Fibroblast of the aortic adventitia (primary cell): Measurements from ENCODE around the gene CCDC97. TPM values are rescaled to one million over a fixed set of nuclear protein-coding genes. Genes with fewer than 3 reads are reported as not detected.
A peak's percentile ranks its signal among the peaks of the same experiment; 100 is the strongest.

Experiments used
- DNase-seq: peaks from one replicate; pipeline ENCODE4 v3.0.0-alpha.2; 2010; ENCODE audit warnings: low read depth
- H3K4me3 ChIP-seq: 2 replicates; pipeline ENCODE4 v1.5.1; 2011; ENCODE audit warnings: low read depth, mild to moderate bottlenecking, control low read depth, low read length, moderate library complexity
- total RNA-seq: library from RNA; depleted of rRNA; stranded (reverse); fragments of >200 nt; gene quantifications from 2 replicates; pipeline ENCODE4 v1.2.3, GENCODE V29; 2012; ENCODE audit warnings: low replicate concordance
- TF ChIP-seq, protein P1 (sequence below): IDR thresholded peaks from 2 replicates; pipeline ENCODE4 v1.5.1; 2011; ENCODE audit warnings: mild to moderate bottlenecking, low read length, control low read depth, inconsistent platforms; ENCODE audit not compliant: insufficient read depth

The CCDC97 gene
- 7.9 and 11.4 TPM in 2 replicates for total RNA-seq

DNA sequence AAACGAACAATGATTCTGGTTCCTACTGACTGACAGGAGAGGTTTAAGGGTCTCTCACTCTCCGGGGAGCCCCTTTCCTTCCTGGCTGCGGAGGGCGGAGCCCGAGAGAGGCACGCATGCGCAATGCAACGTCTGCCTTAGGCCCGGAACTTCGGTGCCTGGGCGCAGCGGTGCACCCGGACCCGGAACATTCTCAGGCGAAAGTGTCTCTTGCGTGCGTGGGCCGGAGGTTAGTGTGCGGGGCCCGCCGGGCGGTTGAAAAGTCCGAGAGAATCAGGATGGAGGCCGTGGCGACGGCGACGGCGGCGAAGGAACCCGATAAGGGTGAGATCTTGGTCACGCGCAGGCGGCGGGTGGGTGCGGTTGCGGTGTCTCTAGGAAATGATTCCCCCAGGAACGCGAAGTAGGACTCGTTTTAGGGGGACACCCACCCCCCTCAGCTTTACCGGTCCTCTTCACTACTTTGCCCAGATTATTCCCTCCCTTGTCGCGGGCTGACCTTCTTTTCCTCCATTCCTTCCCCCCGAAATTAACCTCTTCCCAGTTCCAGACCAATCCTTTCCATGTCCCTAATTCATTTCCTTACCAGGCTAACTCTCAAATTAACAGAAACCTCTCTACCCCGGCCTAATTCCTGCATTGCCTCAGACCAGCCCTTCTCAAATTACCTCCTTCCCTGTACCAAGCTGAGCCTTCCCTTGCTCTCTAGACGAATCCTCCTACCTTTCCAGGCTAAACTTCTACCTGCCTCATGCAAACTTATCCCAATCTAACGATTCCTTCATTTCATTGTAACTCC, at the start of gene CCDC97:
TSS of gene CCDC97 (plus strand) at position 140 of the 799 bp plus-strand sequence. CDS start at position 279, 139 bp downstream.
- TF ChIP-seq, protein P1, sequence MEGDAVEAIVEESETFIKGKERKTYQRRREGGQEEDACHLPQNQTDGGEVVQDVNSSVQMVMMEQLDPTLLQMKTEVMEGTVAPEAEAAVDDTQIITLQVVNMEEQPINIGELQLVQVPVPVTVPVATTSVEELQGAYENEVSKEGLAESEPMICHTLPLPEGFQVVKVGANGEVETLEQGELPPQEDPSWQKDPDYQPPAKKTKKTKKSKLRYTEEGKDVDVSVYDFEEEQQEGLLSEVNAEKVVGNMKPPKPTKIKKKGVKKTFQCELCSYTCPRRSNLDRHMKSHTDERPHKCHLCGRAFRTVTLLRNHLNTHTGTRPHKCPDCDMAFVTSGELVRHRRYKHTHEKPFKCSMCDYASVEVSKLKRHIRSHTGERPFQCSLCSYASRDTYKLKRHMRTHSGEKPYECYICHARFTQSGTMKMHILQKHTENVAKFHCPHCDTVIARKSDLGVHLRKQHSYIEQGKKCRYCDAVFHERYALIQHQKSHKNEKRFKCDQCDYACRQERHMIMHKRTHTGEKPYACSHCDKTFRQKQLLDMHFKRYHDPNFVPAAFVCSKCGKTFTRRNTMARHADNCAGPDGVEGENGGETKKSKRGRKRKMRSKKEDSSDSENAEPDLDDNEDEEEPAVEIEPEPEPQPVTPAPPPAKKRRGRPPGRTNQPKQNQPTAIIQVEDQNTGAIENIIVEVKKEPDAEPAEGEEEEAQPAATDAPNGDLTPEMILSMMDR, result no peak
- H3K4me3 ChIP-seq, result peak within 1 kb of the TSS; percentile 94
- peak; percentile 92 for DNase-seq

DNA sequence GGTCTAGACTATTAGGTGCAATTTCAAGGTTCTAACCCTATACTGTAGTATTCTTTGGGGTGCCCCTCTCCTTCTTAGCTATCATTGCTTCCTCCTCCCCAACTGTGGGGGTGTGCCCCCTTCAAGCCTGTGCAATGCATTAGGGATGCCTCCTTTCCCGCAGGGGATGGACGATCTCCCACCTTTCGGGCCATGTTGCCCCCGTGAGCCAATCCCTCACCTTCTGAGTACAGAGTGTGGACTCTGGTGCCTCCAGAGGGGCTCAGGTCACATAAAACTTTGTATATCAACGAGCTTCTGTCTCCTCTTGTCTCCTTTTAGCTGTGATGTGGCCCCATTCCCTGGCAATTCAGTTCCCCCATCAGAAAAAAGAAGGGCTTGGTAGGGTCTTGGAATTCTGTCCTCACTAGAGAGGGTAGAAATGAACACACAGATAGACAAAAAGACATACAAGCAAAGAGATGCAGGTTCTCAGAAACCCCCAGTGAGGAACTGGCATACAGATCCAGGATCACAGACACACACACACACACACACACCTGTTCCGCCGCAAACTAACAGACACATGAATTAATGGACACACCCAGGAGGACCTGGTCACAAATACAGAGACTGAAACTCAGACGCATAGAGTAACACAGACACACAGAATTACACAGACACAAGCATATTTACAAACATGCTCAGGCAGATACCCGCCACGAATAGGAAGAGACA, 48.3 kb upstream of the CCDC97 start:
- TF ChIP-seq, protein P1, result no peak
- DNase-seq, result no peak
- peak overlapping the region; percentile 70 for H3K4me3 ChIP-seq

DNA sequence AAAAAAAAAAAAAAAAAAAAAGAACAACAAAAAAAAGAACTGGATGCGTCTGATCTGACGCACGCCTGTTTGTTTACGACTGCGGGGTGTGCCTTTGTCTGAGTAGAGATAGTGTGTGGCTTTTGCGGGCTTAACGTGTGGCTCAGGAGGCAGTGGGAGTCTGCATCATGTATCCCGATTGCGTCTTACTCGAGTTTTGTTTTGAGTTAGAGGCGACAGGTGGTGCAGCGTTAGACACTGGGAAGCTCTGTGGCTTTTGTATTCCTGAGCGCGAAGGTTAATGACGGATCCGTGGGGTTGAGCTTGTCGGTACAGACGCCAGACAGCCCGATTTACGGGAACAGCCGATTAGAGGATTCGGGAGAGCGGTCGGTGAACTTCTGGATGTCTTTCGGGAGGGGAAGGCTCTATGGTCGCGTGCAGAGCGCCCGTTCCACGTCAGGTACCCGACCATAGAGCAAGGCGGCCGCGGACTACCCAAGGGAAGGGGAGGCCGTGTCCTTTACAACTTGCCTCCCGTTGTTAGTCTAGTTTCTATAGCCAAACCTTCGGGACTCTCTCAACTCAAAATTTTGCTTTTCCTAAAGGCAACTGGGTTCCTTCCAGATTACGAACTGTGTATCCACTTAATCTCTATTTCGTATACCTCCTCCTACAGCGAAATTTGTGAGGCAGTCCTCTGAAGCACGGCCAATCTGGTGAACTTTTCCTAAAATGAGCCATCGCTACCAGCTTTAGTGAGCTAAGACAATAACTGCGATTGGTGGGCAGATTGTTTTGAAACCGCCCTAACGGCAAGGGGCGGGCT, 46.7 kb upstream of the CCDC97 start:
- DNase-seq, result peak; percentile 76
- TF ChIP-seq, protein P1, result no peak
- H3K4me3 ChIP-seq, result peak overlapping the region; percentile 82

DNA sequence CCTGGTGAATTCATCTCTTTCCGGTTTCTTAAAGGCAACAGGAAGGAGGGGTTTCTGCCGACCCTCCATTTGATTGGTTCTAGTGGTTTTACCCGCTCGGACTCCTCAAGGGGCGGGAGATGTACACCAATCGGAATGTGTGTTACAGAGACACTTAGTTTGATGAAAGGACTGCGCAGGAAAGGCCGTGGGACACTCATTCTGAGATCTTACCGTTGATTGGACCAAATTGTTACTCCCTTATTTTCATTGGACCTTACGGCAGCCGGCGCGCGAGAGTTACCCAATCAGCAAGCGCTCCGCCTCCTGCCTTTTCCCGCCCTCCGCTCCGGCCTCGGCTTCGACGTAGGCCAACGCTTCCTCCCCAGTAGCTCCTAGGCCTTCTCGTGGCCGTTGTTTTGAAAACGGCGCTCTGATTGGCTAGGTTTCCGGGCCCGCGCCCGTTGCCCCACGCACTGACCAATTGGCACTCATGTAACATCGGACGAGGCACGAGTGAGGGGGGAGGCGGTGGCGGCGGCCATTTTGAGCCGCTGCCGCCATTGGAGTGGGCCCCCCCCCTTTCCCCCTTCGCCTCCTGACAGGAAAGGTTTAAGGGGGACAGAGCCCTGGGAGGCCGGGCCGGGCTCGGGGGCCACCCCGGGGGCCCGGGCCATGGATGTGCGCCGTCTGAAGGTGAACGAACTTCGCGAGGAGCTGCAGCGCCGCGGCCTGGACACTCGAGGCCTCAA, 46.0 kb upstream of the CCDC97 start, which contains the start of gene HNRNPUL1:
TSS of gene HNRNPUL1 (plus strand) at position 523 of the 731 bp plus-strand sequence. CDS start at position 655, 132 bp downstream.
- peak within 1 kb of the TSS; percentile 86 for H3K4me3 ChIP-seq
- TF ChIP-seq, protein P1, result peak; percentile 26
- DNase-seq, result peak; percentile 100

DNA sequence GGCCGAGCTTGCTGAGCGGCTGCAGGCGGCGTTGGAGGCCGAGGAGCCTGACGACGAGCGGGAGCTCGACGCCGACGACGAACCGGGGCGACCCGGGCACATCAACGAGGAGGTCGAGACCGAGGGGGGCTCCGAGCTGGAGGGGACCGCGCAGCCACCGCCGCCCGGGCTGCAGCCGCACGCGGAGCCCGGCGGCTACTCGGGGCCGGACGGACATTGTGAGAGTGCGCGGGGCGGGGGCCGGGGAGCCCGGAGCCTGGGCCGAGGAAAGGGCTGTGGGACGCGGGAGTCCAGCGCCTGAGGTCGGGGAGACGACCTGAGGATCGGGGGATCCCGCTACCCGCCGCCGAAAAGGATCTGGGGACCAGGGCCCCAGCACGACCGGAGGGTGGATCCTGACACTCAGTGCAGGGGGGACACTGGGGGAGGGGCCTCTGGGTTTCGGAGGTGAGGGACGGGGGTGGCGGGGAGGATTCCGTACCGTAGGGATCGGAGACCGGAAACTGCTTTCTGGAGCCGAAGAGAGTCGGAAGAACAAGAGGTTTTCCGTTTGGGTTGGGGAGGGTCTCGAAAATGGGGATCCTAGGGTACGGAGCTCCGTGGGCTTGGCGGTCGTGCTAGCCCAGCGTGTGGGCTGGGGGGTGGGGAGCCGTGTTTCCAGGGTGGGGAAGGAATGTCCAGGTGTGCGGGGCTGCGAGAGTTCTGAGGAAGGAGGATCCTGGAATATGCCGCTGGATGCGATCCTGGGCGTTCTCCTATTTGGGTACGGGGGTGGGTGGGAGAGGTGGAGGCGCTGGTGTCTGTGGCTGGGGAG, 45.2 kb upstream of the CCDC97 start:
- H3K4me3 ChIP-seq, result peak overlapping the region; percentile 86
- peak; percentile 24 for DNase-seq
- TF ChIP-seq, protein P1, result no peak
